MM.1S (cell line): ENCODE results near the gene POP7.

ENCODE experiments used
- DNase-seq: peaks from one replicate; pipeline ENCODE4 v3.0.0-alpha.2; 2015
- H2AFZ ChIP-seq: fragments of 300-600 bp; sonication (generic); 2 replicates; pipeline ENCODE4 v1.6.0; 2016; ENCODE audit warnings: antibody characterized with exemption, low read length
- H3F3A ChIP-seq: fragments of 300-600 bp; sonication (generic); 2 replicates; pipeline ENCODE4 v1.6.1; 2016; ENCODE audit warnings: mild to moderate bottlenecking, antibody characterized with exemption, low read length, moderate library complexity, mixed read lengths; ENCODE audit not compliant: insufficient read depth
- H3K27ac ChIP-seq: fragments of 300-600 bp; sonication (generic); 2 replicates; pipeline ENCODE4 v1.5.1; 2016; ENCODE audit warnings: mild to moderate bottlenecking, low read length
- H3K27me3 ChIP-seq: fragments of 300-600 bp; sonication (generic); replicated peaks from 2 replicates; pipeline ENCODE4 v1.6.0; 2016; ENCODE audit warnings: low read length; ENCODE audit not compliant: insufficient read depth
- H3K36me3 ChIP-seq: fragments of 300-600 bp; sonication (generic); replicated peaks from 2 replicates; pipeline ENCODE4 v1.6.1; 2016; ENCODE audit warnings: mild to moderate bottlenecking, low read length, mixed read lengths; ENCODE audit not compliant: insufficient read depth
- H3K4me1 ChIP-seq: fragments of 300-600 bp; sonication (generic); 2 replicates; pipeline ENCODE4 v1.6.1; 2016; ENCODE audit warnings: low read length, mixed read lengths
- H3K4me2 ChIP-seq: fragments of 300-600 bp; sonication (generic); 2 replicates; pipeline ENCODE4 v1.6.0; 2016; ENCODE audit warnings: low read depth, low read length
- H3K4me3 ChIP-seq: fragments of 300-600 bp; sonication (generic); 2 replicates; pipeline ENCODE4 v1.5.1; 2016; ENCODE audit warnings: low read length, mixed read lengths
- H3K79me2 ChIP-seq: fragments of 300-600 bp; sonication (generic); 2 replicates; pipeline ENCODE4 v1.6.1; 2016; ENCODE audit warnings: mixed run types, low read length, mixed read lengths
- H3K9ac ChIP-seq: fragments of 300-600 bp; sonication (generic); 2 replicates; pipeline ENCODE4 v1.6.1; 2016; ENCODE audit warnings: low read length, mixed read lengths
- H3K9me2 ChIP-seq: fragments of 300-600 bp; sonication (generic); replicated peaks from 2 replicates; pipeline ENCODE4 v1.6.1; 2016; ENCODE audit warnings: mild to moderate bottlenecking, low read length, mixed read lengths; ENCODE audit not compliant: insufficient read depth
- H3K9me3 ChIP-seq: fragments of 300-600 bp; sonication (generic); replicated peaks from 2 replicates; pipeline ENCODE4 v1.6.1; 2016; ENCODE audit warnings: mild to moderate bottlenecking, low read length, mixed read lengths; ENCODE audit not compliant: insufficient read depth
- H4K20me1 ChIP-seq: fragments of 300-600 bp; sonication (generic); 2 replicates; pipeline ENCODE4 v1.6.1; 2016; ENCODE audit warnings: mild to moderate bottlenecking, low read length, moderate library complexity, mixed read lengths; ENCODE audit not compliant: insufficient read depth
- EZH2 ChIP-seq: fragments of 300-600 bp; sonication (generic); optimal IDR thresholded peaks from 2 replicates; pipeline ENCODE3; 2017; ENCODE audit warnings: low read depth, mild to moderate bottlenecking, antibody characterized with exemption, low read length, mixed read lengths
- EZH2phosphoT487 ChIP-seq: fragments of 300-600 bp; sonication (generic); IDR thresholded peaks from 2 replicates; pipeline ENCODE4 v1.6.1; 2018; ENCODE audit warnings: antibody characterized with exemption, low read length
- TF ChIP-seq, protein P1 (sequence below): fragments of 300-600 bp; sonication (generic); IDR thresholded peaks from 2 replicates; pipeline ENCODE4 v1.5.1; 2016; ENCODE audit warnings: antibody characterized with exemption, low read length, mixed read lengths

POP7 gene

DNA sequence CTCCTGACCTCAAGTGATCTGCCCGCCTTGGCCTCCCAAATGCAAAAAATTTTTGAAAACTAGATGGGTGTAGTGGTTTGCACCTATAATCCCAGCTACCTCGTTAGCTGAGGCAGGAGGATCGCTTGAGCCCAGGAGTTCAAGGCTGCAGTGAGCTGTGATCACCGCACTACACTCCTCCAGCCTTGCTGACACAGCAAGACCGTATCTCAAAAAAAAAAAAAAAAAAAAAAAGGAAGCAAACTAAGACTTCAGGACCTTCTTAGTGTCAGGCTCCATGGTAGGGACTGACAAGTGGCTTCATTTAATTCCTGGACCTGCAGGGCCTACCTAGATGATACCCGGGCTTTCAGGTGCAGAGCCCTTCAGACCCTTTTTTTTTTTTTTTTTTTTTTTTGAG lies 2.5 kb downstream of the POP7 start:
- TF ChIP-seq, protein P1, sequence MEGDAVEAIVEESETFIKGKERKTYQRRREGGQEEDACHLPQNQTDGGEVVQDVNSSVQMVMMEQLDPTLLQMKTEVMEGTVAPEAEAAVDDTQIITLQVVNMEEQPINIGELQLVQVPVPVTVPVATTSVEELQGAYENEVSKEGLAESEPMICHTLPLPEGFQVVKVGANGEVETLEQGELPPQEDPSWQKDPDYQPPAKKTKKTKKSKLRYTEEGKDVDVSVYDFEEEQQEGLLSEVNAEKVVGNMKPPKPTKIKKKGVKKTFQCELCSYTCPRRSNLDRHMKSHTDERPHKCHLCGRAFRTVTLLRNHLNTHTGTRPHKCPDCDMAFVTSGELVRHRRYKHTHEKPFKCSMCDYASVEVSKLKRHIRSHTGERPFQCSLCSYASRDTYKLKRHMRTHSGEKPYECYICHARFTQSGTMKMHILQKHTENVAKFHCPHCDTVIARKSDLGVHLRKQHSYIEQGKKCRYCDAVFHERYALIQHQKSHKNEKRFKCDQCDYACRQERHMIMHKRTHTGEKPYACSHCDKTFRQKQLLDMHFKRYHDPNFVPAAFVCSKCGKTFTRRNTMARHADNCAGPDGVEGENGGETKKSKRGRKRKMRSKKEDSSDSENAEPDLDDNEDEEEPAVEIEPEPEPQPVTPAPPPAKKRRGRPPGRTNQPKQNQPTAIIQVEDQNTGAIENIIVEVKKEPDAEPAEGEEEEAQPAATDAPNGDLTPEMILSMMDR: no peak
- Histone ChIP-seq H3K9me3 (no peaks in the 10 kb centered on the region), H3K4me1 (peaks cover 8% of the 10 kb centered on the region; the same call in 1 of the 2 replicates), H3K27ac (no peak overlapping the region), H2AFZ (no peak overlapping the region), H3F3A (peaks cover 4% of the 10 kb centered on the region; the same call in 1 of the 2 replicates), H3K36me3 (no peaks in the 10 kb centered on the region; the same call in 1 of the 2 replicates), H3K9me2 (no peaks in the 10 kb centered on the region), H3K79me2 (peaks cover 16% of the 10 kb centered on the region), H4K20me1 (no peaks in the 10 kb centered on the region), H3K9ac (no peak overlapping the region), H3K4me2 (no peak overlapping the region), H3K4me3 (no peak overlapping the region), H3K27me3 (peaks cover 4% of the 10 kb centered on the region)
- no peak for DNase-seq

DNA sequence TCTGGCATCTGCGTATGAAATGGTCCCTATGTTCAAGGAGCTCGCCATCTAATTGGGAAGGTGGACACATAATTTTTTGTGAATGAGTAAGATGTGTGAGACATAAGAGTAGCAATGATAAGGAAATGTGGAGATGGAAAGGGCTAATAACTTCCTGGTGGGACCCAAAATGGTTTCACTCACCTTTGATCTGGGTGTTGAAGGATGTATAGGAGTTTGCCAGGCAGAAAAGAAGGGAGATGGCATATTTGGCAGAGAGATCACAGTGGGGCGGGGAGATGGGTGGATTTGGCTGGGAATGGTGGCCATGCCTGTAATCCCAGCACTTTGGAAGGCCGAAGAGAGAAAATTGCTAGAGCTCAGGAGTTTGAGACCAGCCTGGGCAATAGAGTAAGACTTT lies 4.5 kb downstream of the POP7 start:
- TF ChIP-seq EZH2 (no peak), EZH2phosphoT487 (no peak)
- TF ChIP-seq, protein P1: no peak
- DNase-seq: no peak
- H3K9ac ChIP-seq: no peak overlapping the region
- H3K4me2 ChIP-seq: no peak overlapping the region
- H3K9me3 ChIP-seq: no peaks in the 10 kb centered on the region
- H3K4me3 ChIP-seq: no peak overlapping the region
- peaks cover 3% of the 10 kb centered on the region; the same call in 1 of the 2 replicates for H3F3A ChIP-seq
- no peaks in the 10 kb centered on the region for H3K9me2 ChIP-seq
- 0 out of 2 replicates have a peak, but pooled peaks cover 4% of the 10 kb centered on the region for H3K4me1 ChIP-seq
- H4K20me1 ChIP-seq: no peaks in the 10 kb centered on the region
- H3K79me2 ChIP-seq: peaks cover 16% of the 10 kb centered on the region
- H2AFZ ChIP-seq: no peak overlapping the region
- peaks cover 14% of the 10 kb centered on the region for H3K27me3 ChIP-seq
- no peak overlapping the region for H3K27ac ChIP-seq
- no peaks in the 10 kb centered on the region; the same call in 1 of the 2 replicates for H3K36me3 ChIP-seq

DNA sequence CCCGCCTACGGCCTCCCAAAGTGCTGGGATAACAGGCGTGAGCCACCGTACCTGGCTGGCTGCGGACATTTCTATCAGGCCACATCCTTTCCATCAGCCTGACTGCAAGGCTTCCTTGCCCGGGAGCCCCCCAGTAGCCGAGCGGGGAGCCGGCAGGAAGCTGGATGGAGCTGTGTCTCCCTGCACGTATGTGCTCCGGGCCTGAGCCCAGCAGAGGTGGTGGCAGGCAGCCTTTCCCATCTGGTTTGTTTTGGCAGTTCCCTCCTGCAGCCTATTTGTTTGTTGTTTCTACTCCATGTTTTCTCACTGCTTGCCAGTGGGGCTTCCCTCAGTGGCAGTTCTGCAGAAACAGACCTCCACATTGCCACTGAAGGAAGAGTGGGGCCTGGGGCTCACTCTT lies 5.4 kb downstream of the POP7 start:
- Histone ChIP-seq H3K36me3 (no peaks in the 10 kb centered on the region; the same call in 1 of the 2 replicates), H4K20me1 (no peaks in the 10 kb centered on the region), H3K9me3 (no peaks in the 10 kb centered on the region), H3K27me3 (peaks cover 24% of the 10 kb centered on the region), H3K9me2 (no peaks in the 10 kb centered on the region), H3K27ac (no peak overlapping the region), H3K4me3 (no peak overlapping the region), H3K4me1 (0 out of 2 replicates have a peak, but pooled peaks cover 4% of the 10 kb centered on the region), H3K9ac (no peak overlapping the region), H2AFZ (no peak overlapping the region), H3K4me2 (no peak overlapping the region), H3K79me2 (peaks cover 11% of the 10 kb centered on the region), H3F3A (no peaks in the 10 kb centered on the region)
- no peak for DNase-seq
- TF ChIP-seq, protein P1: no peak
- no peak for TF ChIP-seq EZH2
- TF ChIP-seq EZH2phosphoT487: no peak
